22Rv1 (cell line): ENCODE results near the gene CCDC57.

Experiments used
- CTCF ChIP-seq: fragments of 450-650 bp; IDR thresholded peaks from 2 replicates; pipeline ENCODE4 v1.5.1; 2017; ENCODE audit warnings: mild to moderate bottlenecking
- ZFX ChIP-seq: fragments of 450-650 bp; IDR thresholded peaks from 2 replicates; pipeline ENCODE4 v1.6.1; 2017; ENCODE audit warnings: antibody characterized with exemption, borderline replicate concordance

- no peak for TF ChIP-seq CTCF
- TF ChIP-seq ZFX = no peak
These were observed 9.7 kb downstream of the CCDC57 start for GRCh38 chr17:82202981-82203380.
